Ascending aorta (tissue), 2 donors: ENCODE data around the gene CHI3L1. TPM values are rescaled to one million over a fixed set of nuclear protein-coding genes. Genes with fewer than 3 reads are reported as not detected.

Experiments
- DNase-seq, 2 donors: peaks; one replicate each; pipeline ENCODE4 v3.0.0-alpha.2; 2019; ENCODE audit warnings: low spot score in 2 of 2
- H3K27ac ChIP-seq, 2 donors: fragments of 200-600 bp; sonication (generic); one replicate each; pipeline ENCODE4 v1.5.1; 2016 to 2017; ENCODE audit warnings: mild to moderate bottlenecking in 1 of 2
- H3K27me3 ChIP-seq: fragments of 200-600 bp; sonication (generic); one replicate; pipeline ENCODE4 v1.5.1; 2017
- H3K36me3 ChIP-seq, 2 donors: fragments of 200-600 bp; sonication (generic); one replicate each; pipeline ENCODE4 v1.5.1; 2016
- H3K4me1 ChIP-seq, 2 donors: fragments of 200-600 bp; sonication (generic); one replicate each; pipeline ENCODE4 v1.5.1; 2016 to 2017; ENCODE audit warnings: mild to moderate bottlenecking in 1 of 2
- H3K4me3 ChIP-seq, 2 donors: fragments of 200-600 bp; sonication (generic); one replicate each; pipeline ENCODE4 v1.5.1; 2016 to 2017; ENCODE audit warnings: mild to moderate bottlenecking in 1 of 2
- H3K9me3 ChIP-seq, 2 donors: fragments of 200-600 bp; sonication (generic); one replicate each; pipeline ENCODE4 v1.5.1; 2016
- CTCF ChIP-seq, 3 experiments: fragments of 200-600 bp in 2 of 3; fragments of 450-650 bp in 1 of 3; sonication (generic) in 2 of 3; IDR thresholded peaks; one replicate each; pipeline ENCODE4 v1.5.1; 2016 to 2019; ENCODE audit warnings: antibody characterized with exemption in 3 of 3, mild to moderate bottlenecking in 1 of 3, moderate library complexity in 1 of 3
- intact Hi-C: fragments of 100-400 bp; cut with DNase I; formaldehyde crosslinking; loops from one replicate; pipeline ENCODE4 v1.15.1; 2023
- total RNA-seq: library from RNA; depleted of rRNA; stranded (reverse); fragments of >200 nt; gene quantifications from one replicate; pipeline ENCODE4 v1.1.0, GENCODE V29; 2016

The CHI3L1 gene
- total RNA-seq, 1 donor from 2014 or later, result 73.8 TPM

GRCh38 chr1:203142684-203143408 is 43.7 kb downstream of the CHI3L1 start:
- H3K4me3 ChIP-seq, result no peak overlapping the region
- no peaks in the 10 kb centered on the region for H3K4me1 ChIP-seq
- H3K27me3 ChIP-seq, result no peaks in the 10 kb centered on the region
- no peaks in the 10 kb centered on the region for H3K36me3 ChIP-seq
- no peak for TF ChIP-seq CTCF (IDR thresholded peaks at IDR 0.05)
- H3K27ac ChIP-seq, result no peak overlapping the region
- no peak for DNase-seq
- intact Hi-C loops, result no loop called here
- no peaks in the 10 kb centered on the region for H3K9me3 ChIP-seq

- no peak overlapping the region for H3K27ac ChIP-seq
- H3K27me3 ChIP-seq, result no peaks in the 10 kb centered on the region
- DNase-seq, result no peak
- H3K4me3 ChIP-seq, result no peak overlapping the region
- H3K36me3 ChIP-seq, result no peaks in the 10 kb centered on the region
- no peaks in the 10 kb centered on the region for H3K4me1 ChIP-seq
- no peak for TF ChIP-seq CTCF (IDR thresholded peaks at IDR 0.05)
- H3K9me3 ChIP-seq, result no peaks in the 10 kb centered on the region
- intact Hi-C loops, result no loop called here
Observed at GRCh38 chr1:203142124-203142523, 44.4 kb downstream of the CHI3L1 start.

- H3K36me3 ChIP-seq, result no peaks in the 10 kb centered on the region
- H3K9me3 ChIP-seq, result no peaks in the 10 kb centered on the region
- intact Hi-C loops, result no loop called here
- H3K27me3 ChIP-seq, result no peaks in the 10 kb centered on the region
- no peak overlapping the region for H3K27ac ChIP-seq
- no peaks in the 10 kb centered on the region for H3K4me1 ChIP-seq
- H3K4me3 ChIP-seq, result no peak overlapping the region
- no peak for TF ChIP-seq CTCF (IDR thresholded peaks at IDR 0.05)
- DNase-seq, result no peak
Observed at GRCh38 chr1:203140743-203141520, 45.6 kb downstream of the CHI3L1 start.

- Histone ChIP-seq H3K4me1 (no peaks in the 10 kb centered on the region), H3K4me3 (no peak overlapping the region), H3K9me3 (no peaks in the 10 kb centered on the region), H3K27ac (no peak overlapping the region), H3K36me3 (no peaks in the 10 kb centered on the region), H3K27me3 (no peaks in the 10 kb centered on the region)
- no peak for TF ChIP-seq CTCF (IDR thresholded peaks at IDR 0.05)
- intact Hi-C loops, result no loop called here
- DNase-seq, result no peak
Observed at GRCh38 chr1:203139976-203140475, 46.5 kb downstream of the CHI3L1 start.

GRCh38 chr1:203138066-203138465 is 48.4 kb downstream of the CHI3L1 start:
- H3K9me3 ChIP-seq, result no peaks in the 10 kb centered on the region

More at GRCh38 chr1:203138066-203138465, 48.4 kb downstream of the CHI3L1 start:
- Histone ChIP-seq H3K27me3 (no peaks in the 10 kb centered on the region), H3K4me1 (no peaks in the 10 kb centered on the region), H3K36me3 (no peaks in the 10 kb centered on the region), H3K27ac (no peak overlapping the region), H3K4me3 (no peak overlapping the region)
- no peak for DNase-seq
- intact Hi-C loops, result no loop called here
- TF ChIP-seq CTCF (IDR thresholded peaks at IDR 0.05), result no peak
